Measurements from ENCODE around the gene GADD45G.

The GADD45G gene

DNA sequence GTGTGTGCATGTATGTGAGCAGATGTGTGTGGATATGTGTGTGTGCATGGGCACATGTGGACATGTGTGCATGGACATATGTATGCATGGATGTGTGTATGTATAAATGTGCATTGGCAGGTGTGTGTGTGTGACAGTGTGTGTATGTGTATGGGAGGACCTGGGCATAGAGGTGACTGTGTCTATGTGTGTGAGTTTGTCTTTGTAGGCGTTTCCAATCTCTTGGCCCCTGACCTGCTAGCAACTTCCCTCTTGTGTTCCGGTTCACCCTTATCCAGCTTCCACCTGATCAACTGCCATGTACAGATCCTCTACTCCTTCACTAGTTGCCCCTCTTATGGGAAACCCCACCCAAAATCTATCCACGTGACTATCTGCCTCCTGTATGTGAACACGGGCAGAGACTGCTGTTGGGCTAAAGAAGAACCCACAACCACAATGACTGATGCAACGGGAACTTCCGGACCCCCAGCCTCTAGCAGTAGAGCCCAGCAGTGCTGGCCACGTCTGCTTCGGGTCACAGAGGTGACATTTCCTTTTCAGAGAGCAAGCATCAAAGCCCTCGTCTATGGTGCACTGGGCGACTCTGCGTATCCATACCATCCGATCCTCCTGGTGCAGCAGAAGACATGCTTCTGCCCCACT is 24.9 kb upstream of the GADD45G start:
- in situ Hi-C loops (cut with MboI; ENCODE audit: low pct_unique_long_range_greater_than_20kb, low sequenced_read_pairs, unreplicated experiment) = no loop called here
- no peak for DNase-seq (ENCODE audit: low spot score)
- TF ChIP-seq, protein P1, sequence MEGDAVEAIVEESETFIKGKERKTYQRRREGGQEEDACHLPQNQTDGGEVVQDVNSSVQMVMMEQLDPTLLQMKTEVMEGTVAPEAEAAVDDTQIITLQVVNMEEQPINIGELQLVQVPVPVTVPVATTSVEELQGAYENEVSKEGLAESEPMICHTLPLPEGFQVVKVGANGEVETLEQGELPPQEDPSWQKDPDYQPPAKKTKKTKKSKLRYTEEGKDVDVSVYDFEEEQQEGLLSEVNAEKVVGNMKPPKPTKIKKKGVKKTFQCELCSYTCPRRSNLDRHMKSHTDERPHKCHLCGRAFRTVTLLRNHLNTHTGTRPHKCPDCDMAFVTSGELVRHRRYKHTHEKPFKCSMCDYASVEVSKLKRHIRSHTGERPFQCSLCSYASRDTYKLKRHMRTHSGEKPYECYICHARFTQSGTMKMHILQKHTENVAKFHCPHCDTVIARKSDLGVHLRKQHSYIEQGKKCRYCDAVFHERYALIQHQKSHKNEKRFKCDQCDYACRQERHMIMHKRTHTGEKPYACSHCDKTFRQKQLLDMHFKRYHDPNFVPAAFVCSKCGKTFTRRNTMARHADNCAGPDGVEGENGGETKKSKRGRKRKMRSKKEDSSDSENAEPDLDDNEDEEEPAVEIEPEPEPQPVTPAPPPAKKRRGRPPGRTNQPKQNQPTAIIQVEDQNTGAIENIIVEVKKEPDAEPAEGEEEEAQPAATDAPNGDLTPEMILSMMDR (IDR thresholded peaks at IDR 0.05; ENCODE audit: extremely low read depth, insufficient read depth, missing control alignments) = no peak

DNA sequence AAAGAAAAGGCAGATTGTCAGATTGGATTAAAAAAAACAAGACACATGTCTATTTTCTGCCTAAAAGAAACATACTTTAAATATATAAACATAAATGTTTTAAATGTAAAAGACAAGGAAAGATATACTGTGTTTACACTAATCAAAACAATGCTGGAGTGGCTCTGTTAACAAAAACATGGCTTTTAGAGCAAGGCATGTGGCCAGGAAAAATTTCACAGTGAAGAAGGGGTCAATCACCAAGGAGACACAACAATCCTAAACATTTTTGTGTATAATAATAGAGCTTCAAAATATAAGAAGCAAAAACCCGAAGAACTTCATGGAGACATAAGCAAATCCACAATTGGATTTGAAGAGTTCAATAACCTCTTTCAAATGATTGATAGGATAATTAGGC is 18.5 kb upstream of the GADD45G start:
- in situ Hi-C loops (cut with MboI; ENCODE audit: low pct_unique_long_range_greater_than_20kb, low sequenced_read_pairs, unreplicated experiment) = no loop called here
- DNase-seq (ENCODE audit: low spot score) = no peak
- TF ChIP-seq, protein P1 (IDR thresholded peaks at IDR 0.05; ENCODE audit: extremely low read depth, insufficient read depth, missing control alignments) = no peak

DNA sequence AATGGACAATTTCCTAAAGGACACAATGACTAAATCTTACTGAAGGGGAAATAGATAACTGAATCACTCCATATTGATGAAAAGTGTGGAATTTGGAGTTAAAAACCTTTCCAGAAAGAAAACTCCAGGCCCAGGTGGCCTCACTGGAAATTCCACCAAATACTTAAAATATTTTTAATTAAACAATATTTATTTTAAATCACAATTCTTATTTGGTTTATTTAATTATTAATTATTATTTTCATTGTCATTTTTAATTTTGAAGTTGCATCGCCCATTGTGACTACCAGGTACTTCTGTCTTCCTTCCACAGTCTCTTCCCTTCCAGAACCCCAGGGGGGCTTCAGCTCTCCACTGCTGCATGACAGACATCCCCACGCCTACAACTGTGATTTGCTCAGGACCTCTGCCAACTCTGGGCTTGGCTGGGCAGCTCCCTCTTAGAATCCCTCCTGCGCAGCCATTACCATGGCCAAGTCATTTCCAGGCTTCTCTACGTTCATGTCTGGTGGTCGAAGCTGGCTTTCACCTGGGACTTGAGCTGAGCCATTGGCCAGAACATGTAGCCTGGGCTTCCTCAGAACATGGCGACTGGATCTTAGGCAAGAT is 16.4 kb upstream of the GADD45G start:
- in situ Hi-C loops (cut with MboI; ENCODE audit: low pct_unique_long_range_greater_than_20kb, low sequenced_read_pairs, unreplicated experiment) = no loop called here
- TF ChIP-seq, protein P1 (IDR thresholded peaks at IDR 0.05; ENCODE audit: extremely low read depth, insufficient read depth, missing control alignments) = no peak
- no peak for DNase-seq (ENCODE audit: low spot score)

DNA sequence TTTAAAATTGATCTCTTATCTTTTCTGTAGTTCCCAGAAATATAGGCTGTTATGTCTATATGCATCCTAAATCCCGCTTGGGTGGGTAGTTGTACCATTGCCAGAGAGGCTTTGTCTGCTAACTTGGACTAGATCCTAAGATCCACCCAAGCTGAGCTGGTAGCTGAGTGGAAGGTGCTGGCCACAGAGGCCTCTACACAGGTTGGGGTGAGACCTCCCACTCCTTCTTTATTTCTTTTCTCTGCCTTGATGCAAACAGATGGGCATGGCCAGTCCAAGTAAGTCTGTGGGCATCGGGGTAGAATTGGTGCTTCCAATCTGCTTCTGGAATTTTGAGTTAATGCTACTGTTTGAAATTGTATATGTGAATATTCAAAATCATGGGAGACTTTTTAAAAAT is 14.4 kb upstream of the GADD45G start:
- in situ Hi-C loops (cut with MboI; ENCODE audit: low pct_unique_long_range_greater_than_20kb, low sequenced_read_pairs, unreplicated experiment) = no loop called here
- TF ChIP-seq, protein P1 (IDR thresholded peaks at IDR 0.05; ENCODE audit: extremely low read depth, insufficient read depth, missing control alignments) = no peak
- no peak for DNase-seq (ENCODE audit: low spot score)

DNA sequence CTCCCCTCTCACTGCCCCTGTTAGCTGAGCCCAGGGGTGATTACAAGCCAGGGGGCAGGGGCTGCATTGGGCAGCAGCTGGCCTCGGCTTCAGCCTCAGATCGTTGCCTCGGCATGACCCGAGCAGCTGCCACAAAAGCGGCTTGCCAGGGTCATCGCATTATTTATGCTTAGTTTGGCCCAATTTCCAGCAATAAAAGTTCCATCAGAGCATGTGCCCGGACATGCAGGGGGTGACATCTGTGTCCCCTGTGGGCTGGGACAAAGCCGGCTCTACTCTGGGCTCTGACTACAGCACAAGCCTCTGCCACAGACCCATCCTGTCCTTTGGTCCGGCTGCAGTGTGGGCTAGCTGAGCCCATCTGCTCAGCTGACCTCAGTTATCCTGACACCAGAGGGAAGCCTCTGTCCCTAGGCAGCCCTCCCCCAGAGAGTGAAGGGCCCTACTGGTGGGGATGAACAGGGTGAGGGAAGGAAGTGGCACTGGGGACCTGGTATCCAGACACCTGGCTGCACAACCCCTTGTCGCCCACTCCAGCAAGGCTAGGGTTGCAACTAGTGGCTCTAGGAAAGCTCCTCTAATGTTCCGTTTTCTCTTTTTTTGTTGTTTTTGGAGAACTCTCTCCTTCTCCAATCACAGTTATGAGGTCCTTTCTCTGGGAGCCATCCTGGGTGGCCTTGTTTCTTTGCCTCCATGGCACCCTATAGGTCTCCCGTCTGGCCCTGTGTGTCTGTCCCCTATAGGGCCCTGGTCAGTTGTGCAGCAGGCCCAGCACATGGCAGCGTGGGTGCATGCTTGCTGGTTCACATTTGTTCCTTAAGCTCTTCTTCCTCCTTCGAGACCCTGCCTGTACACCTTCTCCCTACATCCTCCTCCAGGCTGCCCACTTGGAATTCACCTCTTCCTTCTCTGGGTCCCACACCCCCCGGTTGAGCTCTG is 13.3 kb upstream of the GADD45G start:
- in situ Hi-C loops (cut with MboI; ENCODE audit: low pct_unique_long_range_greater_than_20kb, low sequenced_read_pairs, unreplicated experiment) = no loop called here
- TF ChIP-seq, protein P1 (IDR thresholded peaks at IDR 0.05; ENCODE audit: extremely low read depth, insufficient read depth, missing control alignments) = no peak

DNA sequence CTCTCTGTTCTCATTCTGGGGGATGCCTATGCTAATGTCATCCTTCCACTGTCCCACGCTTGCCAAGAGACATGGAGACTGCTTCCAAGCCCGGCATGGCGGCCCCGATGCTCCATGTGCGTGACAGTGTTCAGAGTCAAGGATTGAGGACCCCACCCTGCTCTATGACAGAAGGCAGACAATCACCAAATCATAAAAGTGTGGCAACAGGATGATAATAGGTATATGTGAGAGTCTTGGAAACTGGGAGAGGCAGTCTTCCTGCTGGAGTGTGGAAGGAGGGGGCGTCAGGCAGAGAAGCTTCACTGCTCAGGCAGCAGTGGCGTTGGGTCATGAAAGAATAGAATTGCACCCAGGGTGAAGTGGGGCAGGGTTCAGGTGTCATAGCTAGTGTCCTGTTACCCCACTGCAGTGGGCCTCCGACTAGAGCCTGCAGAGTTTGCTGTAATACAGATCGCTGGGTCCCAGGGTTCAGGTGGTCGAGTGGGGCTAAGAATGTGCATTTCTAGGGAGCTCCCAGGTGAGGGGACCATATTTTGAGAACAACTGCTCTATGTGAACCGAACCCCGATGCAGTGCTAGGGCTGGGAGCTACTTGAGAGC is 12.5 kb upstream of the GADD45G start:
- TF ChIP-seq, protein P1 (IDR thresholded peaks at IDR 0.05; ENCODE audit: extremely low read depth, insufficient read depth, missing control alignments) = no peak
- in situ Hi-C loops (cut with MboI; ENCODE audit: low pct_unique_long_range_greater_than_20kb, low sequenced_read_pairs, unreplicated experiment) = no loop called here
- no peak for DNase-seq (ENCODE audit: low spot score)

More for the DNA sequence above, 13.3 kb upstream of the GADD45G start:
- no peak for DNase-seq (ENCODE audit: low spot score)
